Measurements from ENCODE around the gene RAB12.
"Not testable (repeated sequence)": the region's sequence is repeated elsewhere in the genome, so short reads cannot be mapped to it uniquely, and the experiment has no call there.

RAB12 gene

GRCh38 chr18:8647359-8647758 lies 38.1 kb downstream of the RAB12 start:
- DNase-seq (ENCODE audit: low spot score): not testable (repeated sequence)

DNA sequence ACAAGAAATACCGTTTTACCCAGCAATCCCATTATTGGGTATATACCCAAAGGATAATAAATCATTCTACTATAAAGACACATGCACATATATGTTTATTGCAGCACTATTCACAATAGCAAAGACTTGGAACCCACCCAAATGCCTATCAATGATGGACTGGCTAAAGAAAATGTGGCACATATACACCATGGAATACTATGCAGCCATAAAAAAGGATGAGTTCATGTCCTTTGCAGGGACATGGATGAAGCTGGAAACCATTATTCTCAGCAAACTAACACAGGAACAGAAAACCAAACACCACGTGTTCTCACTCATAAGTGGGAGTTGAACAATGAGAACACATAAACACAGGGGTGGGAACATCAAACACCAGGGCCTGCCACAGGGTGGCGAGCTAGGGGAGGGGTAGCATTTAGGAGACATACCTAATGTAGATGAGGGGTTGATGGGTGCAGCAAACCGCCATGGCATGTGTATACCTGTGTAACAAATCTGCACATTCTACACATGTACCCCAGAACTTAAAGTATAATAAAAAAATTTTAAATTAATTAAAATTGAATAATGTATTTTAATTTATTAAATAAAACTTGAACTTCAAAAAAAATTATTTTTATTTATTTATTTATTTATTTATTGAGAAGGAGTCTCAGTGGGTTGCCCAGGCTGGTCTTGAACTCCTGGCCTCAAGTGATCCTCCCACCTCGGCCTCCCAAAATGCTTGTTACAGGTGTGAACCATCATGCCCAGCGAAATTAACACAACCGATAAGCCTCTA lies 42.4 kb downstream of the RAB12 start:
- not testable (repeated sequence) for DNase-seq (ENCODE audit: low spot score)

- DNase-seq (ENCODE audit: low spot score): no peak
These were observed 45.5 kb downstream of the RAB12 start for GRCh38 chr18:8654503-8655451.

- no peak for DNase-seq (ENCODE audit: low spot score)
These were observed 47.0 kb downstream of the RAB12 start for GRCh38 chr18:8656232-8656631.

- no peak for DNase-seq (ENCODE audit: low spot score)
These were observed 48.0 kb downstream of the RAB12 start for GRCh38 chr18:8657050-8657820.

GRCh38 chr18:8657873-8658470 lies 48.7 kb downstream of the RAB12 start:
- DNase-seq (ENCODE audit: low spot score): no peak

DNA sequence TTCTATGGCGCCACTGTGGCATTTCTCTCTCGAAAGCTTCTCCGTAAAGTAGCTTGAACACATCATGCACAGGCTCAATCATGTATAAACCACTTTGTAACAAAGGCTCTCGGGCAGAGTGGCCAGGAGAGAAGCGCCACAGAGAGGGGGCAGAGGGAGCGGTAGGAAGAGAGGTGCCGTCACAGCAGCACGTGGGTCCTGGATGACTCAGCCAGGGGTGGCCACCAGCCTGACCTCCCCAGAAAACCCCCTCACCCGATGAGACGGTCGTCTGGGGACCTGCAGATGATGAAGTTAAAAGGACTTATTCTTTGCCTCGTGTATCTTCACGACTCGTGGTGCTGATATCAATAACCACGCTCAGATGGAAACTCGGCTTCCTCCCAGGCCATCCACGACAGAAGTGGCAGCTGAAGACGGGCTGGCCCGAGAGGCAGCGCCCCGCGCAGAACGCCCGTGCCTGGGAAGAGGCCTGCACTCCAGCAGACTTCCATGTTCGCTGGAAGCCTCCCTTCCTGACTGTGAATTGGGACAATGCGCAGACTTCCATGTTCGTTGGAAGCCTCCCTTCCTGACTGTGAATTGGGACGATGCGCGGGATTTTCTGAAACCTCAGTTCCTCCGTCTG lies 49.7 kb downstream of the RAB12 start:
- no peak for DNase-seq (ENCODE audit: low spot score)

GRCh38 chr18:8659609-8660242 lies 50.5 kb downstream of the RAB12 start:
- DNase-seq (ENCODE audit: low spot score): no peak

GRCh38 chr18:8660316-8660715 lies 51.1 kb downstream of the RAB12 start:
- DNase-seq (ENCODE audit: low spot score): no peak

DNA sequence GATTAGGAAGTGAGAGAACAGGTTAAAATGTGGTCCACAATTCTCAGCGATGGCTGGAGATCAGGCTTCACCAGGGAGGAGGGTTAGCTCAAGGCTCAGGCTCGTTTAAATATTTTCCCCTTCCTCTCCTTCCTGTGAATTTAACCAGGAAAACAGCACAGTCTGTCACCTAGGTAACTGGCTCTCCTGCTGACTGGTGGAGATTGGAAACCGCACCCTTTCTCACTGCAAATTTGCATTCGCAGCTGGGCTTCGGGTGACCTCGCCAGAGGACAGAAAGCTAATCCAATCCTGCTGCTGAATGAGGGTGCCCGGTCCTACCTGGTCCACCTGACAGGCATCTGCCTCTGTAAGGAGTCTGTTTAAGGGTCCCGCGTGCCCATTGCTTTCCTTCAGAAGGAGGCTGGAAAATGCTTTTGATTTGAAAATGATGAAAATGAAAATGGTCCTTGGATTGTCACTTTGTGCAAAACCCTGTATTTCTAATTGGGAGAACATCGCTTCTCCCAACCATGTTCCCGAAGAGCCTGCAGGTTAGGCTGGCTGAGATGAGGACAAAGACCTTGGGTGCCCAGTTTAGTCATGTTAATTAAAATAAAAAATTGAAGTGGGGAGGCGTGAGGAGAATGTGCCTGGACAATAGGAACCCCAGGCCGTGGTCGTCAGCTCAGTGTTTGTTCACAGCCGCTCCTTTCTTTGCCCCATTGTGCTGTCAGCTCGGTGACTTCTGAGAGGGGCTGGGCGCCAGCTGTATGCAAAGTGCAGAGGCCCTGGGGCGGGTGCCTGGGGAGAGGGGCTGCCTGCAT lies 52.7 kb downstream of the RAB12 start:
- DNase-seq (ENCODE audit: low spot score): no peak

DNA sequence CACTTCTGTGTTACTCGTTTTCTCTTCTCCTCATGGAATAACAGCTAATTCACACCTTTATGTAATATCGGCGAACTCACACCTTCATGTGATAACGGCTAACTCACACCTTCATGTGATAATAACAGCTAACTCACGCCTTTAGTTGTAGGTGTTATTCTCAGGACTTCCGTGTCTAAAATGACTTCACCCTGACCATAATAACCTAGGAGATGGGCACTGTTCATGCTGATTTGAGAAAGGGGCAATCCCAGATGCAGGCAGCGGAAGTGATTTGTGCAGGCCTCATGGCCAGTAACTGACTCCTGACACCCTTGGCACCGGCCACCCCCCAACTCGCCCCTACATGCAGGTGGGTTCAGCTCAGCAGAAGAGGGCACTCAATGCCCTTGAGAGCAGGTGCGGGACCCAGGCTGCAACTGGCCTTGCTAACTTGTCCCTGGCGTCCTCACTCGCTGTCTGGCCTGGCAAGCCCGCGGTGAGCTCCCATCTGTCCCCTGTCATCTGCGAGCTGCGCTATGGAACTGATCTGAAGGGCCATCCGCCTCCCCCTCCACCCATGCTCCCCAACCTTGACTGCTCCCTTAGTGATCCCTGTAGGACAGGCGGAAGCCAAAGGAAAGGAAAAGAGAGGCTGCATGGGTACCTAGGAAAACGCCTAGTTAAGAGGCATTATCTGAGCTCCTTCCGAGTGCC lies 53.5 kb downstream of the RAB12 start:
- no peak for DNase-seq (ENCODE audit: low spot score)

DNA sequence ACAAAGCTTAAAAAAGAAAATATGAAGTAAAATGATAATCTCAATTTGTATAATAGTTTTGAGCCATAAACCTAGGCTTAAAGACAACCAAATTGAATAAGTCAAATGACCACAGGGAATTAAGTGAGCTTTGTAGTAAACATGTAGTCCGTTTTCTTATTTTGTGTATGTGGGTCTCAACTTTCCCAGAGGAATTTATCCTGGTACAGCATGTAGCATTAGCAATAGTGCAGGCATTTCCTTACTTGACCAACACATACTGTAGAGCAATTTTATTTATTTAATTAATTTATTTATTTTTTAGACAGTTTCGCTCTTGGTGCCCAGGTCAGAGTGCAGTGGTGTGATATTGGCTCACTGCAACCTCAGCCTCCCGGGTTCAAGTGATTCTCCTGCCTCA lies 58.6 kb downstream of the RAB12 start:
- DNase-seq (ENCODE audit: low spot score): no peak

DNA sequence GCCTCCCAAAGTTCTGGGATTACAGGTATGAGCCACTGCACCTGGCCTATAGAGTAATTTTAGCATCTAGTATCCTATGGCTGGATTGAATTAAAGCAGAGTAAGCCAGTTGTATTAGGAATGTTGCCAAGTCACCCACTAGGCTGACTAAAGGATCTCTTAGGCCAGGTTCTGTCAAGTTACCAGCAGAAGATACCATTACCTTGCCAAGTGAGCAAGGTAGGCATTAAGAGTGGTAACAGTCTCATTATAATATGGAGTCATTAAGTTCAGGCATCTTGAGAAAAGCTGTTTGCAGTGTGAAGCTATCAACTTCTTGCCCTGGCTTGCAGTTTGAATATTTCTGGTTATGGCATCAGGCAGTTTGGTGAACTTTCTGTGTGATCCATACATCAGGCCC lies 59.1 kb downstream of the RAB12 start:
- DNase-seq (ENCODE audit: low spot score): no peak

GRCh38 chr18:8669571-8669970 lies 60.3 kb downstream of the RAB12 start:
- DNase-seq (ENCODE audit: low spot score): no peak

DNA sequence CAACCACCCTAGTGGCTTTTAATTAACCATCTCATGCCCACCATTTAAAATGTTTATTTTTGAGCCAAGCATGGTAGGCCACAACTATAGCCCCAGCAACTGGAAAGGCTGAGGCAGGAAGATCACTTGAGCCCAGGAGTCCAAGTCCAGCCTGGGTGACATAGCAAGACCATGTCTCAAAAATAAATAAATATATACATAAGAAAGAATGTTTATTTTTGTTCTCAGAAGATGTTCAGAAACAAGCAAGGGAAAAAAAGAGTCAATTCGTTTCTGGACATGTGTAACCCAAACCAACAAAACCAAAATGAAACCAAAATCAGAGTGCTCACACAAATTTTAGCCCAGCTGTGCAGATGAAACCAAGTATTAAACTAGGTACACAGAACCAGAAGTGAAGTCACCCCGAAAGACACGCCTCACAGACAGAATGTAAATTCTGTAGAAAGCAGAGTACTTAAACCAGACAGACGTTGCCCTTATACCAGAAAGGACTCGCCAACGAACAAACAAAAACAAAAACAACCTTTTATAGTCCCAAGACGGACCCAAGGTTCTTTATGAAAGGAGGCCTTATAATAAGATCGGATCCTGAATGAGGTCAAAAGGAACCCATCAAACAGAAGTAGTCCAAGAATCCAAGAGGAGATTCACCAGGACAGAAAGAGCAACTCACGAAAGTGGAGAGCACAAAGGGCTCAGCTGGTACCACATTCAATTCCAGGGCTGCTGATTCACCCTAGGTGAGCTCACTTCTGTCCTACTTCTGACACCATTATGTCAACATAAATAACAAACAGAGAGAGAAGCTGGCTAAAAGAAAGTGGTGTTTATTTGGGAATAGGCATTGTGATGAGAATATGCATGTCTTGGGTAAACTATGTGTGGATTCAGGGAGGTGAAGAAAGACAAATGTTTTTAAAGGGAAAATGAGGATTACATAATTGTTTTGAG lies 64.3 kb downstream of the RAB12 start:
- DNase-seq (ENCODE audit: low spot score): no peak

GRCh38 chr18:8675057-8675456 lies 65.8 kb downstream of the RAB12 start:
- no peak for DNase-seq (ENCODE audit: low spot score)

DNA sequence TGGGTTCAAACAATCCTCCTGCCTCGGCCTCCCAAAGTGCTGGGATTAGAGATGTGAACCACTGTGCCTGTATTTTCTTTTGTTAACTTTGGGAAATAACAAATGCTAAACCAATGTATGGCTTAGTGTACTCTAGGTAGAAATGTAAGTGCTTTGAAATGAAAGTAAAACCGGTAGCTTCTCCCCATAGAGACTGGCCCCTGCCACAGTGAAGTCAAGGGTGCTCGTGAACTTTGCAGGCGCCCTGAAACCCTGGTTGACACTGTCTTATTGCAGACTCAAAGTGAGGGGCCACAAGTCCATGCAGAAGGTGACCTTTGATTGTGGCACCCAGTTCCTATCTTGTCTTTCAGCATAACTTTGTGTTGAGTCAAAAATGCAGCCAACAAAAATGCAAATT lies 72.0 kb downstream of the RAB12 start:
- DNase-seq (ENCODE audit: low spot score): no peak

GRCh38 chr18:8684577-8684976 lies 75.3 kb downstream of the RAB12 start:
- no peak for DNase-seq (ENCODE audit: low spot score)
